IPS-20b (cell line): ENCODE results near the gene DCANP1.

ENCODE experiments used
- H3K27ac ChIP-seq: one replicate; pipeline ENCODE4 v1.5.1; 2013; ENCODE audit warnings: low read length
- H3K27me3 ChIP-seq: 2 replicates; pipeline ENCODE4 v1.6.1; 2013; ENCODE audit warnings: mild to moderate bottlenecking, low read length, inconsistent platforms; ENCODE audit not compliant: insufficient read depth
- H3K36me3 ChIP-seq: 2 replicates; pipeline ENCODE4 v1.6.1; 2013; ENCODE audit warnings: low read depth, mild to moderate bottlenecking, inconsistent platforms, low read length, moderate library complexity; ENCODE audit not compliant: insufficient read depth
- H3K4me1 ChIP-seq: 2 replicates; pipeline ENCODE4 v1.6.1; 2013; ENCODE audit warnings: mild to moderate bottlenecking, control low read depth, inconsistent platforms, low read length, moderate library complexity; ENCODE audit not compliant: insufficient read depth
- H3K4me3 ChIP-seq: 2 replicates; pipeline ENCODE4 v1.5.1; 2013; ENCODE audit warnings: mild to moderate bottlenecking, low read length, inconsistent platforms
- H3K9ac ChIP-seq: 2 replicates; pipeline ENCODE4 v1.6.1; 2013; ENCODE audit warnings: low read depth, mild to moderate bottlenecking, inconsistent platforms, low read length, moderate library complexity
- H3K9me3 ChIP-seq: 2 replicates; pipeline ENCODE4 v1.6.1; 2013; ENCODE audit warnings: mild to moderate bottlenecking, low read depth, low read length, inconsistent platforms; ENCODE audit not compliant: insufficient read depth

DCANP1 gene

GRCh38 chr5:135435467-135436330 lies 11.4 kb downstream of the DCANP1 start:
- H3K4me3 ChIP-seq: no peak overlapping the region
- H3K9me3 ChIP-seq: no peaks in the 10 kb centered on the region
- H3K27ac ChIP-seq: no peak overlapping the region
- no peak overlapping the region for H3K9ac ChIP-seq
- H3K36me3 ChIP-seq: no peaks in the 10 kb centered on the region
- no peaks in the 10 kb centered on the region for H3K27me3 ChIP-seq
- no peaks in the 10 kb centered on the region for H3K4me1 ChIP-seq

- Histone ChIP-seq H3K4me1 (no peaks in the 10 kb centered on the region), H3K4me3 (no peak overlapping the region), H3K27me3 (no peaks in the 10 kb centered on the region), H3K36me3 (no peaks in the 10 kb centered on the region), H3K27ac (no peak overlapping the region), H3K9ac (no peak overlapping the region), H3K9me3 (no peaks in the 10 kb centered on the region)
Measured at GRCh38 chr5:135434591-135435466, 12.3 kb downstream of the DCANP1 start.

- no peak overlapping the region for H3K4me3 ChIP-seq
Measured at GRCh38 chr5:135433681-135434426, 13.3 kb downstream of the DCANP1 start.

GRCh38 chr5:135432113-135432512 lies 15.0 kb downstream of the DCANP1 start:
- Histone ChIP-seq H3K27me3 (no peaks in the 10 kb centered on the region), H3K9me3 (peaks cover 5% of the 10 kb centered on the region; the same call in 1 of the 2 replicates), H3K4me1 (no peaks in the 10 kb centered on the region), H3K27ac (no peak overlapping the region), H3K4me3 (no peak overlapping the region), H3K36me3 (no peaks in the 10 kb centered on the region), H3K9ac (no peak overlapping the region)

More at GRCh38 chr5:135433681-135434426, 13.3 kb downstream of the DCANP1 start:
- no peaks in the 10 kb centered on the region for H3K4me1 ChIP-seq
- H3K9me3 ChIP-seq: peaks cover under 1% of the 10 kb centered on the region; the same call in 1 of the 2 replicates
- H3K27me3 ChIP-seq: no peaks in the 10 kb centered on the region
- H3K9ac ChIP-seq: no peak overlapping the region
- no peak overlapping the region for H3K27ac ChIP-seq
- no peaks in the 10 kb centered on the region for H3K36me3 ChIP-seq

- H3K4me1 ChIP-seq: no peaks in the 10 kb centered on the region
- H3K36me3 ChIP-seq: no peaks in the 10 kb centered on the region
- no peaks in the 10 kb centered on the region for H3K27me3 ChIP-seq
- H3K9ac ChIP-seq: no peak overlapping the region
- no peak overlapping the region for H3K27ac ChIP-seq
- no peak overlapping the region for H3K4me3 ChIP-seq
- H3K9me3 ChIP-seq: peaks cover 5% of the 10 kb centered on the region; the same call in 1 of the 2 replicates
Measured at GRCh38 chr5:135430135-135430437, 17.1 kb downstream of the DCANP1 start.

GRCh38 chr5:135429301-135430134 lies 17.6 kb downstream of the DCANP1 start:
- no peak overlapping the region for H3K9ac ChIP-seq
- no peak overlapping the region for H3K27ac ChIP-seq
- no peak overlapping the region for H3K4me3 ChIP-seq
- H3K4me1 ChIP-seq: no peaks in the 10 kb centered on the region
- no peaks in the 10 kb centered on the region for H3K27me3 ChIP-seq
- H3K9me3 ChIP-seq: peaks cover 5% of the 10 kb centered on the region; the same call in 1 of the 2 replicates
- no peaks in the 10 kb centered on the region for H3K36me3 ChIP-seq

GRCh38 chr5:135428586-135428985 lies 18.6 kb downstream of the DCANP1 start:
- Histone ChIP-seq H3K4me3 (no peak overlapping the region), H3K4me1 (no peaks in the 10 kb centered on the region), H3K9ac (no peak overlapping the region), H3K9me3 (peaks cover 5% of the 10 kb centered on the region; the same call in 1 of the 2 replicates), H3K27me3 (no peaks in the 10 kb centered on the region), H3K27ac (no peak overlapping the region), H3K36me3 (no peaks in the 10 kb centered on the region)

- no peaks in the 10 kb centered on the region for H3K36me3 ChIP-seq
- H3K9ac ChIP-seq: no peak overlapping the region
- no peak overlapping the region for H3K4me3 ChIP-seq
- H3K27me3 ChIP-seq: no peaks in the 10 kb centered on the region
- no peaks in the 10 kb centered on the region for H3K4me1 ChIP-seq
- H3K9me3 ChIP-seq: peaks cover 5% of the 10 kb centered on the region; the same call in 1 of the 2 replicates
- H3K27ac ChIP-seq: no peak overlapping the region
Measured at GRCh38 chr5:135426102-135427082, 20.8 kb downstream of the DCANP1 start.

- peaks cover 5% of the 10 kb centered on the region; the same call in 1 of the 2 replicates for H3K9me3 ChIP-seq
- no peaks in the 10 kb centered on the region for H3K36me3 ChIP-seq
- H3K27me3 ChIP-seq: peaks cover 3% of the 10 kb centered on the region
- no peak overlapping the region for H3K27ac ChIP-seq
- H3K4me1 ChIP-seq: no peaks in the 10 kb centered on the region
- no peak overlapping the region for H3K4me3 ChIP-seq
- H3K9ac ChIP-seq: no peak overlapping the region
Measured at GRCh38 chr5:135425641-135426040, 21.5 kb downstream of the DCANP1 start.

GRCh38 chr5:135423846-135424168 lies 23.3 kb downstream of the DCANP1 start:
- Histone ChIP-seq H3K36me3 (no peaks in the 10 kb centered on the region), H3K4me1 (no peaks in the 10 kb centered on the region), H3K27me3 (peaks cover 11% of the 10 kb centered on the region), H3K4me3 (no peak overlapping the region), H3K9ac (no peak overlapping the region), H3K9me3 (peaks cover 4% of the 10 kb centered on the region; the same call in 1 of the 2 replicates), H3K27ac (no peak overlapping the region)
